Keratinocyte (primary cell): ENCODE data around the gene OSBPL8. TPM values are rescaled to one million over a fixed set of nuclear protein-coding genes. Genes with fewer than 3 reads are reported as not detected.
A peak's percentile ranks its signal among the peaks of the same experiment; 100 is the strongest.

Source experiments
- DNase-seq: peaks from one replicate; pipeline ENCODE4 v3.0.0-alpha.2; 2011; ENCODE audit warnings: low read depth, missing footprints, low spot score
- FAIRE-seq: peaks from 2 replicates; lab custom pipeline; 2011; peaks lifted over from hg19 to GRCh38; lab: Jason Lieb, UNC
- H2AFZ ChIP-seq: 2 replicates; pipeline ENCODE4 v1.6.0; 2012; ENCODE audit warnings: low read length, control low read depth, inconsistent platforms; ENCODE audit not compliant: control insufficient read depth
- H3K27ac ChIP-seq: 2 replicates; pipeline ENCODE4 v1.5.1; 2011; ENCODE audit warnings: low read length; ENCODE audit not compliant: control insufficient read depth, insufficient read depth
- H3K27me3 ChIP-seq: 3 replicates; pipeline ENCODE4 v1.6.0; 2011; ENCODE audit warnings: low read length; ENCODE audit not compliant: control insufficient read depth, insufficient read depth; ENCODE audit errors: extremely low read depth
- H3K36me3 ChIP-seq, 2 experiments: 2 replicates in 1 of 2; 3 replicates in 1 of 2; pipeline ENCODE4 v1.5.1; 2011; ENCODE audit warnings: low read length in 2 of 2, mild to moderate bottlenecking in 1 of 2; ENCODE audit not compliant: control insufficient read depth in 2 of 2, insufficient read depth in 2 of 2; ENCODE audit errors: extremely low read depth in 1 of 2
- H3K4me1 ChIP-seq: 3 replicates; pipeline ENCODE4 v1.5.1; 2011; ENCODE audit warnings: low read length; ENCODE audit not compliant: control insufficient read depth, insufficient read depth; ENCODE audit errors: extremely low read depth
- H3K4me2 ChIP-seq: 3 replicates; pipeline ENCODE4 v1.6.0; 2011; ENCODE audit warnings: low read depth, low read length; ENCODE audit not compliant: control insufficient read depth, insufficient read depth; ENCODE audit errors: extremely low read depth
- H3K4me3 ChIP-seq, 3 experiments: fragments of 200-600 bp in 1 of 3; sonication (generic) in 1 of 3; 2 replicates in 2 of 3; 3 replicates in 1 of 3; pipeline ENCODE4 v1.5.1; 2011 to 2016; ENCODE audit warnings: low read length in 3 of 3, mild to moderate bottlenecking in 3 of 3, control low read depth in 2 of 3, inconsistent platforms in 1 of 3, low read depth in 1 of 3, mixed read lengths in 1 of 3, mixed run types in 1 of 3, moderate library complexity in 1 of 3; ENCODE audit not compliant: control insufficient read depth in 2 of 3, insufficient read depth in 2 of 3; ENCODE audit errors: extremely low read depth in 1 of 3
- H3K79me2 ChIP-seq: 2 replicates; pipeline ENCODE4 v1.6.0; 2012; ENCODE audit warnings: low read length; ENCODE audit not compliant: control insufficient read depth, insufficient read depth
- H3K9ac ChIP-seq: 3 replicates; pipeline ENCODE4 v1.6.0; 2011; ENCODE audit warnings: low read length; ENCODE audit not compliant: control insufficient read depth, insufficient read depth; ENCODE audit errors: extremely low read depth
- H3K9me1 ChIP-seq: 3 replicates; pipeline ENCODE4 v1.6.0; 2011; ENCODE audit warnings: low read length; ENCODE audit not compliant: control insufficient read depth, insufficient read depth; ENCODE audit errors: extremely low read depth
- H3K9me3 ChIP-seq: 2 replicates; pipeline ENCODE4 v1.5.1; 2012; ENCODE audit warnings: low read depth, low read length; ENCODE audit not compliant: control insufficient read depth
- H4K20me1 ChIP-seq: 3 replicates; pipeline ENCODE4 v1.6.0; 2011; ENCODE audit warnings: low read length; ENCODE audit not compliant: control insufficient read depth, insufficient read depth; ENCODE audit errors: extremely low read depth
- EZH2 ChIP-seq: IDR thresholded peaks from one replicate; pipeline ENCODE4 v1.6.1; 2012; ENCODE audit warnings: inconsistent platforms, mild to moderate bottlenecking, low read length, moderate library complexity
- dilution Hi-C: fragments of 300-500 bp; cut with MboI; formaldehyde crosslinking; loops from one replicate; pipeline ENCODE4 v1.7.0; 2020; ENCODE audit warnings: low sequenced_read_pairs; ENCODE audit not compliant: extremely low pct_ligation_motif_present
- polyA plus RNA-seq, 5 experiments: library from polyadenylated mRNA; depleted of rRNA in 3 of 5; stranded (reverse) in 3 of 5; stranded (forward) in 1 of 5; unstranded in 1 of 5; fragments of >200 nt; gene quantifications; 1 replicate in 1 of 5; 2 replicates in 3 of 5; 3 replicates in 1 of 5; pipeline versions ENCODE4 v1.2.1 to v1.2.3, GENCODE V29; 2011 to 2012; ENCODE audit warnings: missing spikeins in 2 of 5, low read depth in 1 of 5, low replicate concordance in 1 of 5
- TF ChIP-seq, protein P1 (sequence below), 3 experiments: IDR thresholded peaks in 1 of 3; conservative IDR thresholded peaks in 1 of 3; optimal IDR thresholded peaks in 1 of 3; 2 replicates in 2 of 3; 3 replicates in 1 of 3; pipeline versions ENCODE3 to v1.5.1; 2011; ENCODE audit warnings: low read length in 3 of 3, mild to moderate bottlenecking in 3 of 3, moderate library complexity in 2 of 3, control low read depth in 1 of 3, inconsistent platforms in 1 of 3; ENCODE audit not compliant: insufficient read depth in 2 of 3; ENCODE audit errors: extremely low read depth in 1 of 3

The OSBPL8 gene
- polyA plus RNA-seq, 1 donor (not counting 4 experiments of a cell fraction or from before 2014, with no cell fraction given) = 33.7 TPM

DNA sequence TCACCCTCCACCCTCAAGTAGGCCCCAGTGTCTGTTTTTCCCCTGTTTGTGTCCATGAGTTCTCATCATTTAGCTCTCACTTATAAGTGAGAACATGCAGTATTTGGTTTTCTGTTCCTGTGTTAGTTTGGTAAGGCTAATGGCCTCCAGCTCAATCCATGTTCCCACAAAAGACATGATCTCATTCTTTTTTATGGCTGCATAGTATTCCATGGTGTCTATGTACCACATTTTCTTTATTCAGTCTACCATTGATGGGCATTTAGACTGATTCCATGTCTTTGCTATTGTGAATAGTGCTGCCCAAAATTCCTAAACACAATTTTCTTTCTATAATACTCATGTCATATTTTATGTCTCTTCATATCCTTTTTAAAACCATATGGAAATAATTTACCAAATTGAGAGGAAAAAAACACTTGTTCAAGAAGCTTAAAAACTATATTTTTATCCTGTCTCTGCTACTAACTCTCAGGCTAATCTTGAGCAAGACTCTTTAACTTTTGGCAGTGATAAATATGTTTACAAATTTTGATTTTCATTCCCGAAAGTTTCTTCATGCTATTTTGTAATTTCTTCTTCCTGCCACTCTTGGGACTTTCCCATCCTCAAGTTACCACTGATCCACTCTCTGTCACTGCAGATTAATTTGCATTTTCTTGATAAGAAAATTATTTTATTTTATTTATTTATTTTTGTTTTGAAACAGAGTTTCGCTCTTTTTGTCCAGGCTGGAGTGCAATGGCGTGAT, 28.0 kb upstream of the OSBPL8 start:
- H3K9me3 ChIP-seq = no peaks in the 10 kb centered on the region
- no peak overlapping the region for H3K9ac ChIP-seq
- no peaks in the 10 kb centered on the region for H3K9me1 ChIP-seq
- no peaks in the 10 kb centered on the region for H3K79me2 ChIP-seq
- dilution Hi-C loops = no loop called here
- FAIRE-seq (no peak), DNase-seq (no peak)
- no peak overlapping the region for H3K4me3 ChIP-seq
- TF ChIP-seq EZH2 = no peak
- TF ChIP-seq, protein P1, sequence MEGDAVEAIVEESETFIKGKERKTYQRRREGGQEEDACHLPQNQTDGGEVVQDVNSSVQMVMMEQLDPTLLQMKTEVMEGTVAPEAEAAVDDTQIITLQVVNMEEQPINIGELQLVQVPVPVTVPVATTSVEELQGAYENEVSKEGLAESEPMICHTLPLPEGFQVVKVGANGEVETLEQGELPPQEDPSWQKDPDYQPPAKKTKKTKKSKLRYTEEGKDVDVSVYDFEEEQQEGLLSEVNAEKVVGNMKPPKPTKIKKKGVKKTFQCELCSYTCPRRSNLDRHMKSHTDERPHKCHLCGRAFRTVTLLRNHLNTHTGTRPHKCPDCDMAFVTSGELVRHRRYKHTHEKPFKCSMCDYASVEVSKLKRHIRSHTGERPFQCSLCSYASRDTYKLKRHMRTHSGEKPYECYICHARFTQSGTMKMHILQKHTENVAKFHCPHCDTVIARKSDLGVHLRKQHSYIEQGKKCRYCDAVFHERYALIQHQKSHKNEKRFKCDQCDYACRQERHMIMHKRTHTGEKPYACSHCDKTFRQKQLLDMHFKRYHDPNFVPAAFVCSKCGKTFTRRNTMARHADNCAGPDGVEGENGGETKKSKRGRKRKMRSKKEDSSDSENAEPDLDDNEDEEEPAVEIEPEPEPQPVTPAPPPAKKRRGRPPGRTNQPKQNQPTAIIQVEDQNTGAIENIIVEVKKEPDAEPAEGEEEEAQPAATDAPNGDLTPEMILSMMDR (optimal IDR thresholded peaks at IDR 0.05 in 1 of 3, IDR thresholded peaks at IDR 0.05 in 1 of 3, conservative IDR thresholded peaks at IDR 0.05 in 1 of 3; ENCODE audit: extremely low read depth in 1 of 3, insufficient read depth in 2 of 3, low read length in 3 of 3) = no peak
- no peaks in the 10 kb centered on the region for H3K27me3 ChIP-seq
- H3K27ac ChIP-seq = no peak overlapping the region
- H3K36me3 ChIP-seq = no peaks in the 10 kb centered on the region
- peaks cover 7% of the 10 kb centered on the region for H3K4me1 ChIP-seq
- H4K20me1 ChIP-seq = no peaks in the 10 kb centered on the region
- H3K4me2 ChIP-seq = no peak overlapping the region
- H2AFZ ChIP-seq = no peak overlapping the region

DNA sequence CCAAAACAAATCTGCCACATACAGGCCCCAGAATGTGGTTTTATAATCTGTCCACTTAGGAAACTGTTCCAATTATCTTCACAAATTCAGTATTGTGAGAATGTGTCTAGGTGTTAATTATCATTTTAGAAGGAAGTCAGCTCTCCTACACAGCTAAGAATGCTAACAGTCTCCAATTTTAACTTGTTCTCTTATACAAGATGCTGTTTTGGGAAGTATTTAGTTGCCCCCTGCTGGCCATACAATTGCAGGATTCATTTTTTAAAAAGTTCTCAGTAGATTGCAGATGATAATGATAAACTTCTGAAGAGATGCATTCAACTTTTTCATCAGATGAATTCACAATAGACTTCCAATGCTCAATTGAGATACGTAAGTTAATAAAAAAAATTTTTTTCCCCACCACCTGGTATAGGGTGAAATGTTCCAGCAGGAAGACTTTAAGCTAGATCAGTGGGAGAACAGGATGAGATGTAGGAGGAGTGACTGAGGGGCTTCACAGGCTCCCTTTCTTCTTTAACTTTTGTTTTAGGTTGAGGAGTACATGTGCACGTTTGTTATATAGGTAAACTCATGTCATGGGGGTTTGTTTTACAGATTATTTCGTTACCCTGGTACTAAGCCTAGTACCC, 27.3 kb upstream of the OSBPL8 start:
- H2AFZ ChIP-seq = no peak overlapping the region
- H3K9me1 ChIP-seq = no peaks in the 10 kb centered on the region
- H3K4me2 ChIP-seq = no peak overlapping the region
- no peaks in the 10 kb centered on the region for H3K79me2 ChIP-seq
- H3K9ac ChIP-seq = no peak overlapping the region
- no peak for DNase-seq
- dilution Hi-C loops = no loop called here
- H3K27ac ChIP-seq = no peak overlapping the region
- no peaks in the 10 kb centered on the region for H3K27me3 ChIP-seq
- no peaks in the 10 kb centered on the region for H4K20me1 ChIP-seq
- FAIRE-seq = no peak
- H3K4me3 ChIP-seq = no peak overlapping the region
- H3K4me1 ChIP-seq = peaks cover 7% of the 10 kb centered on the region
- TF ChIP-seq, protein P1 (optimal IDR thresholded peaks at IDR 0.05 in 1 of 3, IDR thresholded peaks at IDR 0.05 in 1 of 3, conservative IDR thresholded peaks at IDR 0.05 in 1 of 3; ENCODE audit: extremely low read depth in 1 of 3, insufficient read depth in 2 of 3, low read length in 3 of 3) = peak in 2 of 3 experiments; percentile 46 to 56
- TF ChIP-seq EZH2 = no peak
- no peaks in the 10 kb centered on the region for H3K9me3 ChIP-seq
- no peaks in the 10 kb centered on the region for H3K36me3 ChIP-seq
